ENCODE data around the gene THAP12.
"Not testable (repeated sequence)": the region's sequence is repeated elsewhere in the genome, so short reads cannot be mapped to it uniquely, and the experiment has no call there.

The THAP12 gene, protein sequence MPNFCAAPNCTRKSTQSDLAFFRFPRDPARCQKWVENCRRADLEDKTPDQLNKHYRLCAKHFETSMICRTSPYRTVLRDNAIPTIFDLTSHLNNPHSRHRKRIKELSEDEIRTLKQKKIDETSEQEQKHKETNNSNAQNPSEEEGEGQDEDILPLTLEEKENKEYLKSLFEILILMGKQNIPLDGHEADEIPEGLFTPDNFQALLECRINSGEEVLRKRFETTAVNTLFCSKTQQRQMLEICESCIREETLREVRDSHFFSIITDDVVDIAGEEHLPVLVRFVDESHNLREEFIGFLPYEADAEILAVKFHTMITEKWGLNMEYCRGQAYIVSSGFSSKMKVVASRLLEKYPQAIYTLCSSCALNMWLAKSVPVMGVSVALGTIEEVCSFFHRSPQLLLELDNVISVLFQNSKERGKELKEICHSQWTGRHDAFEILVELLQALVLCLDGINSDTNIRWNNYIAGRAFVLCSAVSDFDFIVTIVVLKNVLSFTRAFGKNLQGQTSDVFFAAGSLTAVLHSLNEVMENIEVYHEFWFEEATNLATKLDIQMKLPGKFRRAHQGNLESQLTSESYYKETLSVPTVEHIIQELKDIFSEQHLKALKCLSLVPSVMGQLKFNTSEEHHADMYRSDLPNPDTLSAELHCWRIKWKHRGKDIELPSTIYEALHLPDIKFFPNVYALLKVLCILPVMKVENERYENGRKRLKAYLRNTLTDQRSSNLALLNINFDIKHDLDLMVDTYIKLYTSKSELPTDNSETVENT

GRCh38 chr11:76380977-76381719 is at the start of gene THAP12, which contains the start of gene GVQW3:
Gene THAP12, minus strand, starts transcription at chr11:76381132. Its CDS starts 296 bp downstream, at chr11:76380836.
Gene GVQW3, plus strand, starts transcription at chr11:76381323. Its CDS starts 506 bp downstream, at chr11:76381829.
- peak; percentile 98 to 100 for DNase-seq
- TF ChIP-seq GATA1 (IDR thresholded peaks at IDR 0.05; ENCODE audit: low read depth, low read length) (no peak), POLR2A (IDR thresholded peaks at IDR 0.05; ENCODE audit: low read length) (peak; percentile 53)

DNA sequence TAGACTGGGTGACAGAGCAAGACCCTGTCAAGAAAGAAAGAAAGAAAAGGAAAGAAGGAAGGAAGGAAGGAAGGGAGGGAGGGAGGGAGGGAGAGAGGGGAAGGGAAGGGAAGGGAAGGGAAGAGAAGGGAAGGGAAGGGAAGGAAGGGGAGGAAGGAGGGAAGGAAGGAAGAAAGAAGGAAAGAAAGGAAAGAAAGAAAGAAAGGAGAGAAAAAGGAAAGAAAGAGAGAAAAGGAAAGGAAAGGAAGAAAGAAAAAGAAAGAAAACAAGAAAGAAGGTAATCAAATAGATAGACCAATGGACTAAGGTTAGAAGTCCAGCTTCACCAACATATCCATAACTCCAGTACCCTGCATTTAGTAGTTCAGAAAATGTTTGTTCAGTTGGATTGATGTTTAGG is 45.7 kb upstream of the THAP12 start:
- no peak for DNase-seq
- TF ChIP-seq GATA1 (IDR thresholded peaks at IDR 0.05; ENCODE audit: low read depth, low read length) = no peak
- TF ChIP-seq POLR2A (IDR thresholded peaks at IDR 0.05; ENCODE audit: low read length) = no peak

- TF ChIP-seq POLR2A (IDR thresholded peaks at IDR 0.05; ENCODE audit: low read length) = no peak
- TF ChIP-seq GATA1 (IDR thresholded peaks at IDR 0.05; ENCODE audit: low read depth, low read length) = no peak
Measured at GRCh38 chr11:76424891-76425290, 44.0 kb upstream of the THAP12 start.

DNA sequence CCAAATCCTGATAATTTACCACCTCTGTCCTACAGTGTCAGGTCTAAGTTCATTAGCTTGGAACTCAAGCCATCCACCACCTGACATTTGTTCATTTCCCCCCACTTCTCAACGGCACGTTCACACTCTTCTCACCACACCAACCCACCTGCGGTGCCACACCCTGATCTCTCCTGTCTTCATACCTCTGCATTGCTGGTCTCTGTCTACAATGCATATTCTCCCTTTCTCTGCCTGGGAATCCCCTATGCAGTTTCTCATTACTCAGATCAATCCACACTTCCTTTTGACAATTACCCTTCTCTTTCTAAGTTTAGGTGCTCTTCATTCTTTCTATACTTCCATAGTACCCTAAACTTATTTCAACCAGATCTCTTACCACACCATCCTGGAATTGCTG is 43.4 kb upstream of the THAP12 start:
- no peak for DNase-seq
- TF ChIP-seq GATA1 (IDR thresholded peaks at IDR 0.05; ENCODE audit: low read depth, low read length) = no peak
- no peak for TF ChIP-seq POLR2A (IDR thresholded peaks at IDR 0.05; ENCODE audit: low read length)

More at GRCh38 chr11:76424891-76425290, 44.0 kb upstream of the THAP12 start:
- no peak for DNase-seq

GRCh38 chr11:76419896-76420295 is 39.0 kb upstream of the THAP12 start:
- TF ChIP-seq POLR2A (IDR thresholded peaks at IDR 0.05; ENCODE audit: low read length) (no peak), GATA1 (IDR thresholded peaks at IDR 0.05; ENCODE audit: low read depth, low read length) (no peak)

GRCh38 chr11:76415073-76415472 is 34.1 kb upstream of the THAP12 start:
- TF ChIP-seq GATA1 (IDR thresholded peaks at IDR 0.05; ENCODE audit: low read depth, low read length) (no peak), POLR2A (IDR thresholded peaks at IDR 0.05; ENCODE audit: low read length) (no peak)
- DNase-seq = no peak

More at GRCh38 chr11:76419896-76420295, 39.0 kb upstream of the THAP12 start:
- DNase-seq = peak; percentile 24 to 48

GRCh38 chr11:76410851-76411357 is 30.0 kb upstream of the THAP12 start:
- TF ChIP-seq POLR2A (IDR thresholded peaks at IDR 0.05; ENCODE audit: low read length) (no peak), GATA1 (IDR thresholded peaks at IDR 0.05; ENCODE audit: low read depth, low read length) (no peak)
- no peak for DNase-seq

DNA sequence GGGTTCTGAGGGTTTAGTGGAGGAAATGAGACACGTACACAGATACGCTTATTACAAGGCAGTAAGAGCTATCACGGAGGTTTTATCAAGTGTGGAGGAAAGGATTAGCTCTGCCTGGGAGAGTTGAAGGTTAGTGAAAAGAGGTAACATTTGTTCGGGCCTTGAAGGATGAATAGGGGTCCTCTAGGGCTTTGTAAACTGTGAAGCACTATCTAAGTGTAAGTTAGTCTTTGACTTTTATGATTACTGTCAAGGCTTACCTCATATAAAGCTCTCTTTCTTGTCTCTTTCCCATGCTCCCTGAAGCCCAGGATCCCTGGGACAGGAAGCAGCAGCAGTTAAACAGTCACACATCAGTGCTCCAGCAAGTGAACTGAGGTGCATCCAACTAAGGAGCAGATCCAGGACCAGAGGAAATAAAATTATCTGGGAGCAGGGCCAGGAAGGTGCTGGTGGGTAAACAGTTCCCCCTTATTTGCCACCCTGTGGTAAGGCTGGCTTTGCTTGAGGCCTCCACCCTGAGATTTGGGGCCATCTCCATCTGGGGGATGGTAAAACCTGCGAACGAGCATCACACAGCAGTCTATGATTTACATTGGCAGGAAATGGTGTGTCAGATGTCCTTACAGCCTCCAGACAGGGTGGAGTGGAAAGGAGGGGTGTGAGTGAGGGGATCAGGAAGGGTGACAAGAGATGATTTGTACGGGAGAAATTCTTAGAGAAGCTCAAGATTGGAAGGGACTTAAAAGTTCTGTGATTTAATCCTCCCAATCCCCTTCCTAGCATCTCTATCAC is 27.4 kb upstream of the THAP12 start:
- DNase-seq = no peak

GRCh38 chr11:76406359-76406758 is 25.4 kb upstream of the THAP12 start:
- DNase-seq = no peak
- TF ChIP-seq GATA1 (IDR thresholded peaks at IDR 0.05; ENCODE audit: low read depth, low read length) (no peak), POLR2A (IDR thresholded peaks at IDR 0.05; ENCODE audit: low read length) (no peak)

More for the DNA sequence above, 27.4 kb upstream of the THAP12 start:
- TF ChIP-seq GATA1 (IDR thresholded peaks at IDR 0.05; ENCODE audit: low read depth, low read length) (no peak), POLR2A (IDR thresholded peaks at IDR 0.05; ENCODE audit: low read length) (no peak)

DNA sequence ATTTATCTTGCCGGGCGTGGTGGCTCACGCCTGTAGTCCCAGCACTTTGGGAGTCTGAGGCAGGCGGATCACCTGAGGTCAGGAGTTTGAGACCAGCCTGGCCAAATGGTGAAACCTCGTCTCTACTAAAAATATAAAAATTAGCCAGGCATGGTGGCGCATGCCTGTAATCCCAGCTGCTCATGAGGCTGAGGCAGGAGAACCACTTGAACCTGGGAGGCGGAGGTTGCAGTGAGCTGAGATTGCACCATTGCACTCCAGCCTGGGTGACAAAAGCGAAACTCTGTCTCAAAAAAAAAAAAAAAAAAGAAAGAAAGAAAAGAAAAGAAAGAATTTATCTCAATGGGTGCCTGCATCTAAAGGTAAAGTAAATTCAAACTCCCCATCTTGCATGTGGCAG is 20.6 kb upstream of the THAP12 start:
- not testable (repeated sequence) for DNase-seq

- TF ChIP-seq GATA1 (IDR thresholded peaks at IDR 0.05; ENCODE audit: low read depth, low read length) (no peak), POLR2A (IDR thresholded peaks at IDR 0.05; ENCODE audit: low read length) (no peak)
- no peak for DNase-seq
Measured at GRCh38 chr11:76400967-76401366, 20.0 kb upstream of the THAP12 start.

DNA sequence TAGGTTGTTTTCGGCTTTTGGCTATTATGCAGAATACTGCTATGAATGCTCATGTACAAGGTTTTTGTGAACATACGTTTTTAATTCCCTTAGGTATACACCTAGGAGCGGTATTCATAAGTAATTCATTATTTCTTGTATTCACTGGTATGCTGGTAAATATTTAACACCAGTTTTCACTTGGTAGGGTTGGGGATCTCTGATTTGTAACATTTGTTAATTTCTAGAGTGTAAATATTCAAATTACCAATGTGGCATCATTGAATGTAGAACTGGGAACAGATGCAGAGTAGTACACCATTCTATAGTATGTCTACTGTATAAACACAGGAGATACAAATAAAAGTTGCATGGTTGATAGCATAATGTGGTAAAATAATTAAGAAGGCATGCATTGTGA is 16.5 kb upstream of the THAP12 start:
- TF ChIP-seq POLR2A (IDR thresholded peaks at IDR 0.05; ENCODE audit: low read length) (no peak), GATA1 (IDR thresholded peaks at IDR 0.05; ENCODE audit: low read depth, low read length) (no peak)
- no peak for DNase-seq

- no peak for DNase-seq
- TF ChIP-seq GATA1 (IDR thresholded peaks at IDR 0.05; ENCODE audit: low read depth, low read length) = no peak
Measured at GRCh38 chr11:76395296-76395695, 14.4 kb upstream of the THAP12 start.

Data from erythroblast (primary cell).